ENCODE results near the gene DDOST. TPM values are rescaled to one million over a fixed set of nuclear protein-coding genes. Genes with fewer than 3 reads are reported as not detected.

DDOST gene
- total and polyA plus RNA-seq, 2 experiments from 2014 or later: 151 to 270 TPM

DNA sequence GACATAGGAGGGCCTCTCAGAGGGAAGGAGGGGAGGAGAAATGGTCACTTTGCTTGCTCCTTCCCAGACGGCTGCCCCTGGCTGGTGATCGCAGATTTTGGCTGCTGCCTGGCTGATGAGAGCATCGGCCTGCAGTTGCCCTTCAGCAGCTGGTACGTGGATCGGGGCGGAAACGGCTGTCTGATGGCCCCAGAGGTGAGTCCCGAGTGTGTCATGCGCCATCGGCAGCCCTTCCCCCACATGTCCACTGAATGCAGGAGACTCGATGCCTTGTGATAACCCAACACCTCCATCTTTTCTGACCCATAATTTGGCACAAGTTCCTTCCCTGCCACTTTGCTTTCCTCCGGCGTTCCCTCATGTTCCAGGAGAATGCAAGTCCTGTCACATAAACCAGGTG lies 12.7 kb downstream of the DDOST start:
- DNase-seq (ENCODE audit: low spot score) (no peak), ATAC-seq (no peak)
- peaks cover 24% of the 10 kb centered on the region; the same call in 1 of the 2 replicates for H3K36me3 ChIP-seq (ENCODE audit: insufficient read depth)
- no peak overlapping the region for H3K4me3 Mint-ChIP-seq
- no peak overlapping the region for H3K27ac Mint-ChIP-seq
- H3K4me2 ChIP-seq: no peak overlapping the region
- H3K9me2 ChIP-seq (ENCODE audit: insufficient read depth): no peaks in the 10 kb centered on the region
- no peak overlapping the region for H2AFZ ChIP-seq
- H3K9me3 Mint-ChIP-seq: no peaks in the 10 kb centered on the region
- no peaks in the 10 kb centered on the region for H3K4me1 Mint-ChIP-seq
- no peaks in the 10 kb centered on the region for H3K4me1 ChIP-seq (ENCODE audit: insufficient read depth)
- no peak overlapping the region for H3K27ac ChIP-seq (ENCODE audit: low read depth)
- peaks cover 43% of the 10 kb centered on the region for H3K36me3 Mint-ChIP-seq (ENCODE audit: low read depth)
- peaks cover 3% of the 10 kb centered on the region; the same call in 1 of the 2 replicates for H3F3A ChIP-seq (replicated peaks; ENCODE audit: low read depth)
- no peaks in the 10 kb centered on the region for H3K27me3 Mint-ChIP-seq (ENCODE audit: insufficient read depth, low read depth, poor library complexity)
- H4K20me1 ChIP-seq (replicated peaks; ENCODE audit: insufficient read depth): peaks cover 6% of the 10 kb centered on the region; the same call in 1 of the 2 replicates
- no peaks in the 10 kb centered on the region for H3K79me2 ChIP-seq (replicated peaks; ENCODE audit: insufficient read depth)
- no peak overlapping the region for H3K4me3 ChIP-seq
- H3K27me3 ChIP-seq (ENCODE audit: insufficient read depth): no peaks in the 10 kb centered on the region
- TF ChIP-seq, protein P1, sequence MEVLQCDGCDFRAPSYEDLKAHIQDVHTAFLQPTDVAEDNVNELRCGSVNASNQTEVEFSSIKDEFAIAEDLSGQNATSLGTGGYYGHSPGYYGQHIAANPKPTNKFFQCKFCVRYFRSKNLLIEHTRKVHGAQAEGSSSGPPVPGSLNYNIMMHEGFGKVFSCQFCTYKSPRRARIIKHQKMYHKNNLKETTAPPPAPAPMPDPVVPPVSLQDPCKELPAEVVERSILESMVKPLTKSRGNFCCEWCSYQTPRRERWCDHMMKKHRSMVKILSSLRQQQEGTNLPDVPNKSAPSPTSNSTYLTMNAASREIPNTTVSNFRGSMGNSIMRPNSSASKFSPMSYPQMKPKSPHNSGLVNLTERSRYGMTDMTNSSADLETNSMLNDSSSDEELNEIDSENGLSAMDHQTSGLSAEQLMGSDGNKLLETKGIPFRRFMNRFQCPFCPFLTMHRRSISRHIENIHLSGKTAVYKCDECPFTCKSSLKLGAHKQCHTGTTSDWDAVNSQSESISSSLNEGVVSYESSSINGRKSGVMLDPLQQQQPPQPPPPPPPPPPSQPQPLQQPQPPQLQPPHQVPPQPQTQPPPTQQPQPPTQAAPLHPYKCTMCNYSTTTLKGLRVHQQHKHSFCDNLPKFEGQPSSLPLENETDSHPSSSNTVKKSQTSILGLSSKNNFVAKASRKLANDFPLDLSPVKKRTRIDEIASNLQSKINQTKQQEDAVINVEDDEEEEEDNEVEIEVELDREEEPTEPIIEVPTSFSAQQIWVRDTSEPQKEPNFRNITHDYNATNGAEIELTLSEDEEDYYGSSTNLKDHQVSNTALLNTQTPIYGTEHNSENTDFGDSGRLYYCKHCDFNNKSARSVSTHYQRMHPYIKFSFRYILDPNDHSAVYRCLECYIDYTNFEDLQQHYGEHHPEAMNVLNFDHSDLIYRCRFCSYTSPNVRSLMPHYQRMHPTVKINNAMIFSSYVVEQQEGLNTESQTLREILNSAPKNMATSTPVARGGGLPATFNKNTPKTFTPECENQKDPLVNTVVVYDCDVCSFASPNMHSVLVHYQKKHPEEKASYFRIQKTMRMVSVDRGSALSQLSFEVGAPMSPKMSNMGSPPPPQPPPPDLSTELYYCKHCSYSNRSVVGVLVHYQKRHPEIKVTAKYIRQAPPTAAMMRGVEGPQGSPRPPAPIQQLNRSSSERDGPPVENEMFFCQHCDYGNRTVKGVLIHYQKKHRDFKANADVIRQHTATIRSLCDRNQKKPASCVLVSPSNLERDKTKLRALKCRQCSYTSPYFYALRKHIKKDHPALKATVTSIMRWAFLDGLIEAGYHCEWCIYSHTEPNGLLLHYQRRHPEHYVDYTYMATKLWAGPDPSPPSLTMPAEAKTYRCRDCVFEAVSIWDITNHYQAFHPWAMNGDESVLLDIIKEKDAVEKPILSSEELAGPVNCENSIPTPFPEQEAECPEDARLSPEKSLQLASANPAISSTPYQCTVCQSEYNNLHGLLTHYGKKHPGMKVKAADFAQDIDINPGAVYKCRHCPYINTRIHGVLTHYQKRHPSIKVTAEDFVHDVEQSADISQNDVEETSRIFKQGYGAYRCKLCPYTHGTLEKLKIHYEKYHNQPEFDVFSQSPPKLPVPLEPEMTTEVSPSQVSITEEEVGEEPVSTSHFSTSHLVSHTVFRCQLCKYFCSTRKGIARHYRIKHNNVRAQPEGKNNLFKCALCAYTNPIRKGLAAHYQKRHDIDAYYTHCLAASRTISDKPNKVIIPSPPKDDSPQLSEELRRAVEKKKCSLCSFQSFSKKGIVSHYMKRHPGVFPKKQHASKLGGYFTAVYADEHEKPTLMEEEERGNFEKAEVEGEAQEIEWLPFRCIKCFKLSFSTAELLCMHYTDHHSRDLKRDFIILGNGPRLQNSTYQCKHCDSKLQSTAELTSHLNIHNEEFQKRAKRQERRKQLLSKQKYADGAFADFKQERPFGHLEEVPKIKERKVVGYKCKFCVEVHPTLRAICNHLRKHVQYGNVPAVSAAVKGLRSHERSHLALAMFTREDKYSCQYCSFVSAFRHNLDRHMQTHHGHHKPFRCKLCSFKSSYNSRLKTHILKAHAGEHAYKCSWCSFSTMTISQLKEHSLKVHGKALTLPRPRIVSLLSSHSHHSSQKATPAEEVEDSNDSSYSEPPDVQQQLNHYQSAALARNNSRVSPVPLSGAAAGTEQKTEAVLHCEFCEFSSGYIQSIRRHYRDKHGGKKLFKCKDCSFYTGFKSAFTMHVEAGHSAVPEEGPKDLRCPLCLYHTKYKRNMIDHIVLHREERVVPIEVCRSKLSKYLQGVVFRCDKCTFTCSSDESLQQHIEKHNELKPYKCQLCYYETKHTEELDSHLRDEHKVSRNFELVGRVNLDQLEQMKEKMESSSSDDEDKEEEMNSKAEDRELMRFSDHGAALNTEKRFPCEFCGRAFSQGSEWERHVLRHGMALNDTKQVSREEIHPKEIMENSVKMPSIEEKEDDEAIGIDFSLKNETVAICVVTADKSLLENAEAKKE (CRISPR knock-in tag; IDR thresholded peaks at IDR 0.05): no peak
- TF ChIP-seq, protein P2, sequence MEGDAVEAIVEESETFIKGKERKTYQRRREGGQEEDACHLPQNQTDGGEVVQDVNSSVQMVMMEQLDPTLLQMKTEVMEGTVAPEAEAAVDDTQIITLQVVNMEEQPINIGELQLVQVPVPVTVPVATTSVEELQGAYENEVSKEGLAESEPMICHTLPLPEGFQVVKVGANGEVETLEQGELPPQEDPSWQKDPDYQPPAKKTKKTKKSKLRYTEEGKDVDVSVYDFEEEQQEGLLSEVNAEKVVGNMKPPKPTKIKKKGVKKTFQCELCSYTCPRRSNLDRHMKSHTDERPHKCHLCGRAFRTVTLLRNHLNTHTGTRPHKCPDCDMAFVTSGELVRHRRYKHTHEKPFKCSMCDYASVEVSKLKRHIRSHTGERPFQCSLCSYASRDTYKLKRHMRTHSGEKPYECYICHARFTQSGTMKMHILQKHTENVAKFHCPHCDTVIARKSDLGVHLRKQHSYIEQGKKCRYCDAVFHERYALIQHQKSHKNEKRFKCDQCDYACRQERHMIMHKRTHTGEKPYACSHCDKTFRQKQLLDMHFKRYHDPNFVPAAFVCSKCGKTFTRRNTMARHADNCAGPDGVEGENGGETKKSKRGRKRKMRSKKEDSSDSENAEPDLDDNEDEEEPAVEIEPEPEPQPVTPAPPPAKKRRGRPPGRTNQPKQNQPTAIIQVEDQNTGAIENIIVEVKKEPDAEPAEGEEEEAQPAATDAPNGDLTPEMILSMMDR (conservative IDR thresholded peaks at IDR 0.05; ENCODE audit: low read depth in 2 of 2): no peak
- no peak for TF ChIP-seq NANOG (IDR thresholded peaks at IDR 0.05; ENCODE audit: borderline replicate concordance)
- no peak for TF ChIP-seq ZNF331 (CRISPR knock-in tag; IDR thresholded peaks at IDR 0.05; ENCODE audit: low read depth)
- TF ChIP-seq EZH2 (IDR thresholded peaks at IDR 0.05; ENCODE audit: low read depth, unreplicated experiment): no peak

All from GM23338 (cell line).